Measurements from ENCODE around the gene SEPTIN2.

DNA sequence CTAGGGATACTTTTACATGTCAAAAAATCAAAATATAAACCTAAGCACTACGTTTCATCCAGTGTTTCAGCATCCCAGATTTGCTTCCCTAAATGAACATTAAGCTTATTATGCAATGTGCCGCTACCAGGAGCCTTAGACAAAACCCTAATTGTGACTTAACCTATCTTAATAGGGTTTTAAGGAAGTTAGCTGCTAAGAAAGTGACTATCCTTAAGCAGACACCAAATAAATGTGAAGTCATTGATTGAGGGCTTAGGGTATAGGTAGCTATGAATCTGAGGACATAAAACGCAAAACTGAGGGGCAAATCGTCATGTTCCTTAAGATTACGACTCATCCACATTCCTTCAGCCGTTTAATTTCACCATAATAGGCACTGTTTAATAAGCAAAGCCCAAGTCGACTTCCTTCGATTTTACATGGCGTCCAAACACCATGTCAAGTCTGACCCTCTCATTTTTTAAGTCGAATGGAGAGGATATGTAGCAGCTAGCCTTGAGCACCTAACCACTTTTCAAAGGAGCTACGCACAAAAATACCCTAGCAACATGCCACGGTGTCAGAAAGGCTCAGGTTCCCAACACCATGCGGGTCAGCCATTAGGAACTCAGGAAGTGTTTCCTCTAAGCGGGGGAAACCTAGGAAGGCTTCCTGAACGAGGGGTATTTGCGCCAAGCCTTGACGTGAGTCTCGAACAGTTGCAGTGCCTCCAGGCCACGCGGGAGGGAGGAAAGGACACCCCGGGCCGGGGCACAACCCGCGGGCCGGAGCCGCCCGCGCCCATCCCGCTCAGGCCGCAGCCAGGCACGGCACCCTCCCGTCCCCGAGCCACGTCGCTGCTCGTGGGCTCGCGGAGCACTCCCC lies 1.3 kb upstream of the SEPTIN2 start:
- no peak for TF ChIP-seq CTCF (IDR thresholded peaks at IDR 0.05)
- TF ChIP-seq POLR2A (IDR thresholded peaks at IDR 0.05), result no peak
